ENCODE measurements around the gene DCST2. TPM values are rescaled to one million over a fixed set of nuclear protein-coding genes. Genes with fewer than 3 reads are reported as not detected.

Gene DCST2
- total and polyA plus RNA-seq, 9 of the 15 experiments (the other 6 are each of a cell fraction or from before 2014, with no cell fraction given), result 0.09 to 0.49 (median 0.11) TPM; not detected in 3

- TF ChIP-seq HMGXB4 (CRISPR knock-in tag; IDR thresholded peaks at IDR 0.05) (0 out of 2 replicates have a peak, but pooled peaks have one; percentile 9), PBX2 (CRISPR knock-in tag; IDR thresholded peaks at IDR 0.05; ENCODE audit: low read depth) (no peak), PBX2 (tag; conservative IDR thresholded peaks at IDR 0.05; ENCODE audit: low read depth) (peak; percentile 31; the same call in 1 of the 2 replicates), ZNF395 (CRISPR knock-in tag; IDR thresholded peaks at IDR 0.05) (no peak), PYGO2 (tag; IDR thresholded peaks at IDR 0.05) (no peak), NBN (IDR thresholded peaks at IDR 0.05; ENCODE audit: low read depth) (no peak), NFE2L1 (tag; IDR thresholded peaks at IDR 0.05; ENCODE audit: borderline replicate concordance, low read depth) (no peak)
Measured at GRCh38 chr1:154975409-154976059, 58.0 kb downstream of the DCST2 start (continued).

Measured in K562 (cell line).